ENCODE measurements around the gene THOC2. TPM values are rescaled to one million over a fixed set of nuclear protein-coding genes. Genes with fewer than 3 reads are reported as not detected.

The THOC2 gene
- total and polyA plus RNA-seq, 9 of the 15 experiments (the other 6 are each of a cell fraction or from before 2014, with no cell fraction given), result 131 to 234 (median 192) TPM

DNA sequence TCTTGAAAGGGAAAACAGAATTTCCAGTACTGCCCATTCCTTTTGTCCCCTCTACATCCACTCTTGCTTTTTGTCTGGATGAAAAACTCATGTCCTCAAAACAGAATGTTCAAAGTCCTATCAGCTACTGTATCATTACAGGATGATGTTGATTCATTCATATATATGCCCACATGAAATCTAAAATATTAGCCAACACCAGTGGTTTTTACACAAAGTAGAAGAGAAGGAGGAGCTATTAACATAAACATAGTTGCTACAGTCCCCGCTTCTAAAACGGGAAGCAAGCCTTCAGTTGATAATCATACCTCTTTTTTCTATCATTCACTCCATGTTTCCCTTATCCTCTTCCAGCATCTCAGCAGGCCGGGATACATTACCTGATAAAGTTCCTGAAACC is 7.7 kb upstream of the THOC2 start:
- Histone ChIP-seq H3K4me3 (no peak overlapping the region), H3K79me2 (ENCODE audit: control insufficient read depth, insufficient read depth, low read length) (no peaks in the 10 kb centered on the region), H3K9ac (ENCODE audit: insufficient read depth in 1 of 2, low read depth in 2 of 2, low read length in 2 of 2) (no peak overlapping the region), H3K4me1 (replicated peaks in 1 of 2; ENCODE audit: control insufficient read depth in 2 of 2, insufficient read depth in 2 of 2, low read length in 2 of 2) (peaks cover 0 to 2% of the 10 kb centered on the region in 2 experiments; a peak in 2 of 5 replicates), H3K27ac (ENCODE audit: extremely low read depth, low read depth, low read length) (no peak overlapping the region), H2AFZ (ENCODE audit: low read depth, low read length) (0 out of 2 replicates have a peak overlapping the region, but pooled peaks have one; percentile 9), H3K9me3 (replicated peaks; ENCODE audit: control insufficient read depth, insufficient read depth, low read depth, low read length) (no peaks in the 10 kb centered on the region), H4K20me1 (replicated peaks; ENCODE audit: control insufficient read depth, insufficient read depth, low read length) (no peaks in the 10 kb centered on the region), H3K9me1 (ENCODE audit: control insufficient read depth, insufficient read depth, low read length) (no peaks in the 10 kb centered on the region), H3K4me2 (ENCODE audit: insufficient read depth, low read length) (no peak overlapping the region), H3K36me3 (ENCODE audit: control insufficient read depth, insufficient read depth, low read length) (no peaks in the 10 kb centered on the region), H3K27me3 (ENCODE audit: control insufficient read depth in 2 of 2, insufficient read depth in 2 of 2, low read length in 2 of 2) (no peaks in the 10 kb centered on the region)
- BruUV-seq (replicated peaks), result no TSS peak
- ChIA-PET CTCF (ENCODE audit: low intra/inter-chr PET ratio) (no interaction called here), POLR2A (no interaction called here)
- 16% methylated on average over 3 of the region's 3 CpGs for WGBS (ENCODE audit: insufficient coverage, low coverage, missing lambda C conversion rate)
- in situ Hi-C loops (cut with MboI), result no loop called here
- intact Hi-C loops (cut with micrococcal nuclease), result no loop called here
- no peak for FAIRE-seq
- DNase-seq (ENCODE audit: extremely low read depth in 1 of 4, low spot score in 3 of 4), result no peak
- ATAC-seq, result no peak
- TF ChIP-seq, protein P1, sequence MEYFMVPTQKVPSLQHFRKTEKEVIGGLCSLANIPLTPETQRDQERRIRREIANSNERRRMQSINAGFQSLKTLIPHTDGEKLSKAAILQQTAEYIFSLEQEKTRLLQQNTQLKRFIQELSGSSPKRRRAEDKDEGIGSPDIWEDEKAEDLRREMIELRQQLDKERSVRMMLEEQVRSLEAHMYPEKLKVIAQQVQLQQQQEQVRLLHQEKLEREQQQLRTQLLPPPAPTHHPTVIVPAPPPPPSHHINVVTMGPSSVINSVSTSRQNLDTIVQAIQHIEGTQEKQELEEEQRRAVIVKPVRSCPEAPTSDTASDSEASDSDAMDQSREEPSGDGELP (CRISPR knock-in tag; IDR thresholded peaks at IDR 0.05; ENCODE audit: borderline replicate concordance), result no peak
- TF ChIP-seq, protein P2, sequence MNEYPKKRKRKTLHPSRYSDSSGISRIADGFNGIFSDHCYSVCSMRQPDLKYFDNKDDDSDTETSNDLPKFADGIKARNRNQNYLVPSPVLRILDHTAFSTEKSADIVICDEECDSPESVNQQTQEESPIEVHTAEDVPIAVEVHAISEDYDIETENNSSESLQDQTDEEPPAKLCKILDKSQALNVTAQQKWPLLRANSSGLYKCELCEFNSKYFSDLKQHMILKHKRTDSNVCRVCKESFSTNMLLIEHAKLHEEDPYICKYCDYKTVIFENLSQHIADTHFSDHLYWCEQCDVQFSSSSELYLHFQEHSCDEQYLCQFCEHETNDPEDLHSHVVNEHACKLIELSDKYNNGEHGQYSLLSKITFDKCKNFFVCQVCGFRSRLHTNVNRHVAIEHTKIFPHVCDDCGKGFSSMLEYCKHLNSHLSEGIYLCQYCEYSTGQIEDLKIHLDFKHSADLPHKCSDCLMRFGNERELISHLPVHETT (CRISPR knock-in tag; conservative IDR thresholded peaks at IDR 0.05 in 1 of 2, IDR thresholded peaks at IDR 0.05 in 1 of 2), result no peak
- TF ChIP-seq RBFOX2 (IDR thresholded peaks at IDR 0.05; ENCODE audit: low read depth, low read length), result no peak
- TF ChIP-seq ZNF76 (CRISPR knock-in tag; IDR thresholded peaks at IDR 0.05; ENCODE audit: borderline replicate concordance), result no peak
- TF ChIP-seq, protein P3, sequence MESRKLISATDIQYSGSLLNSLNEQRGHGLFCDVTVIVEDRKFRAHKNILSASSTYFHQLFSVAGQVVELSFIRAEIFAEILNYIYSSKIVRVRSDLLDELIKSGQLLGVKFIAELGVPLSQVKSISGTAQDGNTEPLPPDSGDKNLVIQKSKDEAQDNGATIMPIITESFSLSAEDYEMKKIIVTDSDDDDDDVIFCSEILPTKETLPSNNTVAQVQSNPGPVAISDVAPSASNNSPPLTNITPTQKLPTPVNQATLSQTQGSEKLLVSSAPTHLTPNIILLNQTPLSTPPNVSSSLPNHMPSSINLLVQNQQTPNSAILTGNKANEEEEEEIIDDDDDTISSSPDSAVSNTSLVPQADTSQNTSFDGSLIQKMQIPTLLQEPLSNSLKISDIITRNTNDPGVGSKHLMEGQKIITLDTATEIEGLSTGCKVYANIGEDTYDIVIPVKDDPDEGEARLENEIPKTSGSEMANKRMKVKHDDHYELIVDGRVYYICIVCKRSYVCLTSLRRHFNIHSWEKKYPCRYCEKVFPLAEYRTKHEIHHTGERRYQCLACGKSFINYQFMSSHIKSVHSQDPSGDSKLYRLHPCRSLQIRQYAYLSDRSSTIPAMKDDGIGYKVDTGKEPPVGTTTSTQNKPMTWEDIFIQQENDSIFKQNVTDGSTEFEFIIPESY (CRISPR knock-in tag; IDR thresholded peaks at IDR 0.05), result no peak
- no peak for TF ChIP-seq KAT2B (IDR thresholded peaks at IDR 0.05; ENCODE audit: low read depth, low read length)
- TF ChIP-seq, protein P4, sequence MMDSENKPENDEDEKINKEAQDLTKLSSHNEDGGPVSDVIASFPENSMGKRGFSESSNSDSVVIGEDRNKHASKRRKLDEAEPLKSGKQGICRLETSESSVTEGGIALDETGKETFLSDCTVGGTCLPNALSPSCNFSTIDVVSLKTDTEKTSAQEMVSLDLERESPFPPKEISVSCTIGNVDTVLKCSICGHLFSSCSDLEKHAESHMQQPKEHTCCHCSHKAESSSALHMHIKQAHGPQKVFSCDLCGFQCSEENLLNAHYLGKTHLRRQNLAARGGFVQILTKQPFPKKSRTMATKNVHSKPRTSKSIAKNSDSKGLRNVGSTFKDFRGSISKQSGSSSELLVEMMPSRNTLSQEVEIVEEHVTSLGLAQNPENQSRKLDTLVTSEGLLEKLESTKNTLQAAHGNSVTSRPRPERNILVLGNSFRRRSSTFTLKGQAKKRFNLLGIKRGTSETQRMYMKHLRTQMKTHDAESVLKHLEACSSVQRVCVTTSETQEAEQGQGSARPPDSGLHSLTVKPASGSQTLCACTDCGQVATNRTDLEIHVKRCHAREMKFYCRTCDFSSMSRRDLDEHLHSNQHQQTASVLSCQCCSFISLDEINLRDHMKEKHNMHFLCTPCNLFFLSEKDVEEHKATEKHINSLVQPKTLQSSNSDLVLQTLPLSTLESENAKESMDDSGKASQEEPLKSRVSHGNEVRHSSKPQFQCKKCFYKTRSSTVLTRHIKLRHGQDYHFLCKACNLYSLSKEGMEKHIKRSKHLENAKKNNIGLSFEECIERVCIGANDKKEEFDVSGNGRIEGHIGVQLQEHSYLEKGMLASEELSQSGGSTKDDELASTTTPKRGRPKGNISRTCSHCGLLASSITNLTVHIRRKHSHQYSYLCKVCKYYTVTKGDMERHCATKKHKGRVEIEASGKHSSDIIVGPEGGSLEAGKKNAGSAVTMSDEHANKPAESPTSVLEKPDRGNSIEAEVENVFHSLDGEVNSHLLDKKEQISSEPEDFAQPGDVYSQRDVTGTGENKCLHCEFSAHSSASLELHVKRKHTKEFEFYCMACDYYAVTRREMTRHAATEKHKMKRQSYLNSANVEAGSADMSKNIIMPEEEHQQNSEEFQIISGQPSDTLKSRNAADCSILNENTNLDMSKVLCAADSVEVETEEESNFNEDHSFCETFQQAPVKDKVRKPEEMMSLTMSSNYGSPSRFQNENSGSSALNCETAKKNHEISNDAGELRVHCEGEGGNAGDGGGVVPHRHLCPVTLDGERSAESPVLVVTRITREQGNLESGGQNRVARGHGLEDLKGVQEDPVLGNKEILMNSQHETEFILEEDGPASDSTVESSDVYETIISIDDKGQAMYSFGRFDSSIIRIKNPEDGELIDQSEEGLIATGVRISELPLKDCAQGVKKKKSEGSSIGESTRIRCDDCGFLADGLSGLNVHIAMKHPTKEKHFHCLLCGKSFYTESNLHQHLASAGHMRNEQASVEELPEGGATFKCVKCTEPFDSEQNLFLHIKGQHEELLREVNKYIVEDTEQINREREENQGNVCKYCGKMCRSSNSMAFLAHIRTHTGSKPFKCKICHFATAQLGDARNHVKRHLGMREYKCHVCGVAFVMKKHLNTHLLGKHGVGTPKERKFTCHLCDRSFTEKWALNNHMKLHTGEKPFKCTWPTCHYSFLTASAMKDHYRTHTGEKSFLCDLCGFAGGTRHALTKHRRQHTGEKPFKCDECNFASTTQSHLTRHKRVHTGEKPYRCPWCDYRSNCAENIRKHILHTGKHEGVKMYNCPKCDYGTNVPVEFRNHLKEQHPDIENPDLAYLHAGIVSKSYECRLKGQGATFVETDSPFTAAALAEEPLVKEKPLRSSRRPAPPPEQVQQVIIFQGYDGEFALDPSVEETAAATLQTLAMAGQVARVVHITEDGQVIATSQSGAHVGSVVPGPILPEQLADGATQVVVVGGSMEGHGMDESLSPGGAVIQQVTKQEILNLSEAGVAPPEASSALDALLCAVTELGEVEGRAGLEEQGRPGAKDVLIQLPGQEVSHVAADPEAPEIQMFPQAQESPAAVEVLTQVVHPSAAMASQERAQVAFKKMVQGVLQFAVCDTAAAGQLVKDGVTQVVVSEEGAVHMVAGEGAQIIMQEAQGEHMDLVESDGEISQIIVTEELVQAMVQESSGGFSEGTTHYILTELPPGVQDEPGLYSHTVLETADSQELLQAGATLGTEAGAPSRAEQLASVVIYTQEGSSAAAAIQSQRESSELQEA (IDR thresholded peaks at IDR 0.05; ENCODE audit: low read depth), result no peak
- no peak for TF ChIP-seq SNIP1 (IDR thresholded peaks at IDR 0.05; ENCODE audit: low read depth)
- TF ChIP-seq CEBPB (tag; IDR thresholded peaks at IDR 0.05), result no peak
